Measurements from ENCODE around the gene LYVE1. TPM values are rescaled to one million over a fixed set of nuclear protein-coding genes. Genes with fewer than 3 reads are reported as not detected.

LYVE1 gene
- total RNA-seq, 1 donor from 2014 or later: not detected

DNA sequence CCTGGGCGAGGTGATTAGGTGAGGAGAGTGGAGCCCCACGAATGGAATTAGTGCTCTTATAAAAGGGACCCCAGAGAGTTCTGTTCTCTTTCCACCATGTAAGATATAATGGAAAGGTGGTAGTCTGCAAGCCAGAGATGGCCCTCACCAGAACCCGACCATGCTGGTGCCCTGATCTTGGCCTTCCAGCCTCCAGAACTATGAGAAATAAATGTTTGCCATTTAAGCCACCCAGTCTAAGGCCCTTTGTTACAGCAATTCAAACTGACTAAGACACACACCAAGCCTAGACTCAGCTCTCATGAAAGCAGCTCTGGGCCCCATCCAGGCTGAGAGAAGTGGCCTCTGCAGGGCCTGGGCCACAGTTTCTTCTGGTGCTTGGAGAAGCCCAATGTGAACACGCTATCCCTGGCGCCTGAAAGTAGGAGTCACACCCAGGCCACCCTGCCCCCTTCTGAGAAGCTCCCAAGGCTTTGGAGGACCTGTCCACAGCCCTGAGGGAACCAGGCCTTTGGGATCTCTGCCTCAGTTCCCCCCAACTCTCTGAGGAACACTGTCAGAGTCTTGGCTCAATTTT, 35.3 kb upstream of the LYVE1 start:
- Histone ChIP-seq H3K4me3 (ENCODE audit: low read depth, low read length) (no peak overlapping the region), H3K27me3 (ENCODE audit: control insufficient read depth, insufficient read depth, low read length) (no peaks in the 10 kb centered on the region), H3K36me3 (ENCODE audit: control insufficient read depth, insufficient read depth, low read length) (no peaks in the 10 kb centered on the region)
- DNase-seq (ENCODE audit: low read depth) (no peak), FAIRE-seq (no peak)
- no peak for TF ChIP-seq CTCF (IDR thresholded peaks at IDR 0.05; ENCODE audit: insufficient read depth, low read length, severe bottlenecking)

DNA sequence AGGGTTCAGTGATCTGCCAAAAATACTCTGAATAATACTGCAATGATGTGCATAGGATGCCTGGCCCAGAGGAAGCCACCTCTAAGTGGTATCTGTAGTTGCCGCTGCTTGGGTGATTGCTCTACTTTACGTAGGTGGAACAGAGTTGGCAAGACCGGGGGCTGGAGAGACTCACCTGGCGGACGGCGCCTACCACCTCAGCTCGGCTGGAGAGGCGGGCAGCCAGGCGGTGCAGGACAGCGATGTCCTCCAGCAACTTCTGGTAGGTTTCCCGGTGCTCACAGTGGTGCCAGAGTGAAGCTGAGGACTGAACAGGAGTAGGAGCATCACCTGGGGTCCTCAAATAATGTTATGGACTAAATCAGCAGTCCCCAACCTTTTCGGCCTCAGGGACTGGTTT, 34.5 kb upstream of the LYVE1 start:
- FAIRE-seq: no peak
- no peak for DNase-seq (ENCODE audit: low read depth)
- no peak for TF ChIP-seq CTCF (IDR thresholded peaks at IDR 0.05; ENCODE audit: insufficient read depth, low read length, severe bottlenecking)
- Histone ChIP-seq H3K36me3 (ENCODE audit: control insufficient read depth, insufficient read depth, low read length) (no peaks in the 10 kb centered on the region), H3K27me3 (ENCODE audit: control insufficient read depth, insufficient read depth, low read length) (no peaks in the 10 kb centered on the region), H3K4me3 (ENCODE audit: low read depth, low read length) (no peak overlapping the region)

GRCh38 chr11:10602366-10602765, 33.9 kb upstream of the LYVE1 start:
- Histone ChIP-seq H3K36me3 (ENCODE audit: control insufficient read depth, insufficient read depth, low read length) (no peaks in the 10 kb centered on the region), H3K27me3 (ENCODE audit: control insufficient read depth, insufficient read depth, low read length) (no peaks in the 10 kb centered on the region), H3K4me3 (ENCODE audit: low read depth, low read length) (no peak overlapping the region)
- DNase-seq (ENCODE audit: low read depth): no peak
- no peak for FAIRE-seq
- no peak for TF ChIP-seq CTCF (IDR thresholded peaks at IDR 0.05; ENCODE audit: insufficient read depth, low read length, severe bottlenecking)

DNA sequence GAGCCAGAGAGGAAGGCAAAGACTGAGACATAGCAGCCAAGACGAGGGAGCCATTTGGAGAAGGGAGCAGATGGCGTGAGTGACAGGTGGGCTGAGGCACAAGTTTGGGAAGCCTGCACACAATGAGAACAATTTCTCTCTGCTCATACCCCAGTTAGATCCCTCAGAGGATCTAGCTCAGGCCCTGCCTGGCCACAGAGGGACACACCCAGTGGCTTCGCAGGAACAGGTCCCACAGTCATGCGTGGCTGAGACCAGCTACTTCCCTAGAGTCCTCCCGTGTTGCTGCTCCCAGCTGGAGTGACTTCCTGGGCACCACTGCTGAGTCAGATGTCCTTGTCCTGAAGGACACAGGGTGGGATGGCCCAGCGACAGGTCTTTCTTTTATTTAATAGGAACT, 33.4 kb upstream of the LYVE1 start:
- DNase-seq (ENCODE audit: low read depth) (no peak), FAIRE-seq (peak; percentile 43)
- Histone ChIP-seq H3K27me3 (ENCODE audit: control insufficient read depth, insufficient read depth, low read length) (no peaks in the 10 kb centered on the region), H3K36me3 (ENCODE audit: control insufficient read depth, insufficient read depth, low read length) (no peaks in the 10 kb centered on the region), H3K4me3 (ENCODE audit: low read depth, low read length) (no peak overlapping the region)
- no peak for TF ChIP-seq CTCF (IDR thresholded peaks at IDR 0.05; ENCODE audit: insufficient read depth, low read length, severe bottlenecking)

GRCh38 chr11:10600570-10601248, 32.2 kb upstream of the LYVE1 start:
- no peaks in the 10 kb centered on the region for H3K36me3 ChIP-seq (ENCODE audit: control insufficient read depth, insufficient read depth, low read length)
- no peaks in the 10 kb centered on the region for H3K27me3 ChIP-seq (ENCODE audit: control insufficient read depth, insufficient read depth, low read length)
- TF ChIP-seq CTCF (IDR thresholded peaks at IDR 0.05; ENCODE audit: insufficient read depth, low read length, severe bottlenecking): no peak
- FAIRE-seq (peak; percentile 43), DNase-seq (ENCODE audit: low read depth) (no peak)
- H3K4me3 ChIP-seq (ENCODE audit: low read depth, low read length): no peak overlapping the region
